ENCODE results near the gene MGMT. TPM values are rescaled to one million over a fixed set of nuclear protein-coding genes. Genes with fewer than 3 reads are reported as not detected.

Gene MGMT
- polyA plus RNA-seq, 1 of the 3 experiments (the other 2 are of a cell fraction): 10.8 TPM

DNA sequence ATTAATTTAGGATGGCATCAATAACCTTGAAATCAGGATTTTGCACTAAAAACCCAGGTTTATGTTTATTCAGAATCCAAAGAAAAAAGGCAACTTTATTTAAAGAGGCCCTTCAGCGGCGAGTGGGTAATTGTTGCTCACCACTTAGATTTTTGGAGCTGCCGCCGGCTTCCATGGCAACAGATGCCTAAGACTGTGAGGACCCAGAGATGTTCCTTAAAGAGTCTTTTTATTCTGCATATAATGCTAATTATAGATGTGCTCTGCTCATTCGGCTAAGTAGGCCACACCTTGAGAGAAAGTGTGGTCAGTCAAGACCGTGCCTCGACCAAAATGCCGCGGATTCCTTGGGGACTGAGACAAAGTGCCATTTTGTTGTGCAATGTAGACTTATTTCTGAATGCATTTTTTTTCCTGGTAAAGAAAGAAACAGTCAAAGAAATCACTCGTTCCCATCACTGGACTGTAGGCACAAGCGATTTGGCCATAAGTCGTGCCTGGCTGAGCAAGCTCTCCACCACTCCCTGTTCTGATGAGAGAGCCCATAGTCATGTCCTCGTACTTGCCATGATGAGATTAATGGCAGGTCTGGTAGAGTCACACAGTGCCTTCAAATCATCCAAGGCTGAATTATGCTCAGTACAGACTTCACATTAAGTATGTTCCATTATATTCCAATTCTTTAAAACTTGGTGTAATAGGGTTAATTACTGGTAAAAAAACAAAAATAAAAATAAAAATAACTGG is 21.4 kb upstream of the MGMT start:
- WGBS (ENCODE audit: low lambda C conversion rate): 53% methylated on average over 13 of the region's 13 CpGs

DNA sequence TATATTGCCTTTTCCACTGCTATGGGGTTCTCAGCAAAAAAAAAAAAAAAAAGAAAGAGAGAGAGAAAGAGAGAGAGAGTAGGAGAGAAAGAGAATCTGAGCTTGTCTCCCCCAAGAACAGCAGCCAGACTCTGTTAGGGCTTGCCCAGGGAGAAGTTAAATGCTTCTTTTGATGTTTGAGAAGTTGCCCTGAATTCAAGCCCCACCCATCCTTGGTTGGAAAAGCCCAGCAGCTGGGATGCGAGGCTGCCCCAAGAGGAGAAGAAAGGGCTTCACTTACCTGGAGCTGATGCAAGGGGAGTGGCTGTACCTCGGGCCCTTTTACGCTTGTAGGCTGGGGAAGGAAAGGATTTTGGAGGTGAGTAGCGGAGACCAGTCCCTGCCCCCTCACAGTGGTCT is 20.9 kb upstream of the MGMT start:
- Histone ChIP-seq H3K4me1 (ENCODE audit: control insufficient read depth in 1 of 2, insufficient read depth in 2 of 2, low read depth in 1 of 2, low read length in 1 of 2) (no peaks in the 10 kb centered on the region; a peak in 1 of 4 replicates), H2AFZ (ENCODE audit: low read depth) (no peak overlapping the region), H4K20me1 (ENCODE audit: insufficient read depth) (no peaks in the 10 kb centered on the region), H3K4me2 (no peak overlapping the region), H3K9me3 (no peaks in the 10 kb centered on the region), H3K36me3 (replicated peaks in 1 of 2; ENCODE audit: control insufficient read depth in 1 of 2, insufficient read depth in 2 of 2, low read length in 1 of 2) (no peaks in the 10 kb centered on the region), H3K9me2 (no peaks in the 10 kb centered on the region), H3F3A (replicated peaks; ENCODE audit: insufficient read depth) (no peaks in the 10 kb centered on the region), H3K27ac (ENCODE audit: low read depth in 2 of 2, low read length in 1 of 2) (no peak overlapping the region), H3K79me2 (ENCODE audit: insufficient read depth) (no peaks in the 10 kb centered on the region), H3K27me3 (ENCODE audit: insufficient read depth) (no peaks in the 10 kb centered on the region), H3K4me3 (ENCODE audit: low read depth in 2 of 2, low read length in 1 of 2) (no peak overlapping the region), H3K9ac (no peak overlapping the region)
- CTCF ChIA-PET: no interaction called here
- no peak for DNase-seq
- WGBS (ENCODE audit: low lambda C conversion rate): 35% methylated on average over 4 of the region's 4 CpGs
- TF ChIP-seq TAF1 (IDR thresholded peaks at IDR 0.05; ENCODE audit: borderline replicate concordance, low read depth, low read length): no peak
- no peak for TF ChIP-seq YY1 (IDR thresholded peaks at IDR 0.05; ENCODE audit: low read depth)
- no peak for TF ChIP-seq FOXM1 (IDR thresholded peaks at IDR 0.05; ENCODE audit: low read depth)
- TF ChIP-seq NFIC (IDR thresholded peaks at IDR 0.05; ENCODE audit: borderline replicate concordance): no peak
- TF ChIP-seq EP300 (IDR thresholded peaks at IDR 0.05; ENCODE audit: borderline replicate concordance in 1 of 2, low read depth in 1 of 2, low read length in 1 of 2): no peak
- TF ChIP-seq, protein P1, sequence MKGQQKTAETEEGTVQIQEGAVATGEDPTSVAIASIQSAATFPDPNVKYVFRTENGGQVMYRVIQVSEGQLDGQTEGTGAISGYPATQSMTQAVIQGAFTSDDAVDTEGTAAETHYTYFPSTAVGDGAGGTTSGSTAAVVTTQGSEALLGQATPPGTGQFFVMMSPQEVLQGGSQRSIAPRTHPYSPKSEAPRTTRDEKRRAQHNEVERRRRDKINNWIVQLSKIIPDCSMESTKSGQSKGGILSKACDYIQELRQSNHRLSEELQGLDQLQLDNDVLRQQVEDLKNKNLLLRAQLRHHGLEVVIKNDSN (IDR thresholded peaks at IDR 0.05; ENCODE audit: borderline replicate concordance, low read depth): no peak
- TF ChIP-seq, protein P2, sequence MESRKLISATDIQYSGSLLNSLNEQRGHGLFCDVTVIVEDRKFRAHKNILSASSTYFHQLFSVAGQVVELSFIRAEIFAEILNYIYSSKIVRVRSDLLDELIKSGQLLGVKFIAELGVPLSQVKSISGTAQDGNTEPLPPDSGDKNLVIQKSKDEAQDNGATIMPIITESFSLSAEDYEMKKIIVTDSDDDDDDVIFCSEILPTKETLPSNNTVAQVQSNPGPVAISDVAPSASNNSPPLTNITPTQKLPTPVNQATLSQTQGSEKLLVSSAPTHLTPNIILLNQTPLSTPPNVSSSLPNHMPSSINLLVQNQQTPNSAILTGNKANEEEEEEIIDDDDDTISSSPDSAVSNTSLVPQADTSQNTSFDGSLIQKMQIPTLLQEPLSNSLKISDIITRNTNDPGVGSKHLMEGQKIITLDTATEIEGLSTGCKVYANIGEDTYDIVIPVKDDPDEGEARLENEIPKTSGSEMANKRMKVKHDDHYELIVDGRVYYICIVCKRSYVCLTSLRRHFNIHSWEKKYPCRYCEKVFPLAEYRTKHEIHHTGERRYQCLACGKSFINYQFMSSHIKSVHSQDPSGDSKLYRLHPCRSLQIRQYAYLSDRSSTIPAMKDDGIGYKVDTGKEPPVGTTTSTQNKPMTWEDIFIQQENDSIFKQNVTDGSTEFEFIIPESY (IDR thresholded peaks at IDR 0.05; ENCODE audit: borderline replicate concordance, low read depth): no peak
- no peak for TF ChIP-seq GATA2 (CRISPR knock-in tag; IDR thresholded peaks at IDR 0.05)
- TF ChIP-seq POLR2AphosphoS5 (IDR thresholded peaks at IDR 0.05; ENCODE audit: low read depth, low read length): no peak
- TF ChIP-seq, protein P3, sequence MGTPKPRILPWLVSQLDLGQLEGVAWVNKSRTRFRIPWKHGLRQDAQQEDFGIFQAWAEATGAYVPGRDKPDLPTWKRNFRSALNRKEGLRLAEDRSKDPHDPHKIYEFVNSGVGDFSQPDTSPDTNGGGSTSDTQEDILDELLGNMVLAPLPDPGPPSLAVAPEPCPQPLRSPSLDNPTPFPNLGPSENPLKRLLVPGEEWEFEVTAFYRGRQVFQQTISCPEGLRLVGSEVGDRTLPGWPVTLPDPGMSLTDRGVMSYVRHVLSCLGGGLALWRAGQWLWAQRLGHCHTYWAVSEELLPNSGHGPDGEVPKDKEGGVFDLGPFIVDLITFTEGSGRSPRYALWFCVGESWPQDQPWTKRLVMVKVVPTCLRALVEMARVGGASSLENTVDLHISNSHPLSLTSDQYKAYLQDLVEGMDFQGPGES (IDR thresholded peaks at IDR 0.05; ENCODE audit: low read depth, low read length): no peak
- no peak for TF ChIP-seq MEF2A (IDR thresholded peaks at IDR 0.05; ENCODE audit: borderline replicate concordance, low read depth)
- no peak for TF ChIP-seq ELF1 (IDR thresholded peaks at IDR 0.05)
- no peak for TF ChIP-seq TCF12 (IDR thresholded peaks at IDR 0.05)
- TF ChIP-seq, protein P4, sequence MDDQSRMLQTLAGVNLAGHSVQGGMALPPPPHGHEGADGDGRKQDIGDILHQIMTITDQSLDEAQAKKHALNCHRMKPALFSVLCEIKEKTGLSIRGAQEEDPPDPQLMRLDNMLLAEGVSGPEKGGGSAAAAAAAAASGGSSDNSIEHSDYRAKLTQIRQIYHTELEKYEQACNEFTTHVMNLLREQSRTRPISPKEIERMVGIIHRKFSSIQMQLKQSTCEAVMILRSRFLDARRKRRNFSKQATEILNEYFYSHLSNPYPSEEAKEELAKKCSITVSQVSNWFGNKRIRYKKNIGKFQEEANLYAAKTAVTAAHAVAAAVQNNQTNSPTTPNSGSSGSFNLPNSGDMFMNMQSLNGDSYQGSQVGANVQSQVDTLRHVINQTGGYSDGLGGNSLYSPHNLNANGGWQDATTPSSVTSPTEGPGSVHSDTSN (IDR thresholded peaks at IDR 0.05): no peak
- TF ChIP-seq RXRA (IDR thresholded peaks at IDR 0.05; ENCODE audit: borderline replicate concordance, low read depth): no peak
- TF ChIP-seq RFX5 (IDR thresholded peaks at IDR 0.05; ENCODE audit: low read length): no peak
- TF ChIP-seq, protein P5, sequence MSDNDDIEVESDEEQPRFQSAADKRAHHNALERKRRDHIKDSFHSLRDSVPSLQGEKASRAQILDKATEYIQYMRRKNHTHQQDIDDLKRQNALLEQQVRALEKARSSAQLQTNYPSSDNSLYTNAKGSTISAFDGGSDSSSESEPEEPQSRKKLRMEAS (IDR thresholded peaks at IDR 0.05; ENCODE audit: low read depth): no peak
- TF ChIP-seq FOXJ3 (CRISPR knock-in tag; IDR thresholded peaks at IDR 0.05): no peak
- TF ChIP-seq GABPA (IDR thresholded peaks at IDR 0.05; ENCODE audit: low read depth): no peak
- no peak for TF ChIP-seq EZH2phosphoT487 (IDR thresholded peaks at IDR 0.05; ENCODE audit: borderline replicate concordance, low read depth)
- POLR2A ChIA-PET: no interaction called here

More for the DNA sequence above, 21.4 kb upstream of the MGMT start:
- POLR2A ChIA-PET: no interaction called here
- H3K4me3 ChIP-seq (ENCODE audit: low read depth in 2 of 2, low read length in 1 of 2): no peak overlapping the region
- TF ChIP-seq POLR2AphosphoS5 (IDR thresholded peaks at IDR 0.05; ENCODE audit: low read depth, low read length) (no peak), JUND (IDR thresholded peaks at IDR 0.05) (no peak), CHD2 (IDR thresholded peaks at IDR 0.05; ENCODE audit: low read length, partially characterized antibody) (no peak), RAD21 (IDR thresholded peaks at IDR 0.05; ENCODE audit: low read length) (no peak)
- H3K4me1 ChIP-seq (ENCODE audit: control insufficient read depth in 1 of 2, insufficient read depth in 2 of 2, low read depth in 1 of 2, low read length in 1 of 2): no peaks in the 10 kb centered on the region; a peak in 1 of 4 replicates
- no peaks in the 10 kb centered on the region for H3K79me2 ChIP-seq (ENCODE audit: insufficient read depth)
- H3K9ac ChIP-seq: no peak overlapping the region
- H4K20me1 ChIP-seq (ENCODE audit: insufficient read depth): no peaks in the 10 kb centered on the region
- DNase-seq: no peak
- no peaks in the 10 kb centered on the region for H3K9me3 ChIP-seq
- no peaks in the 10 kb centered on the region for H3F3A ChIP-seq (replicated peaks; ENCODE audit: insufficient read depth)
- H2AFZ ChIP-seq (ENCODE audit: low read depth): no peak overlapping the region
- H3K9me2 ChIP-seq: no peaks in the 10 kb centered on the region
- no peak overlapping the region for H3K27ac ChIP-seq (ENCODE audit: low read depth in 2 of 2, low read length in 1 of 2)
- H3K4me2 ChIP-seq: no peak overlapping the region
- CTCF ChIA-PET: interaction anchor here (1.2 kb wide), 1 partner anchor 28 kb away, joined by 3 read pairs; no protein-coding TSS in a partner anchor
- H3K36me3 ChIP-seq (replicated peaks in 1 of 2; ENCODE audit: control insufficient read depth in 1 of 2, insufficient read depth in 2 of 2, low read length in 1 of 2): no peaks in the 10 kb centered on the region
- no peaks in the 10 kb centered on the region for H3K27me3 ChIP-seq (ENCODE audit: insufficient read depth)

Measured in SK-N-SH (cell line).